Panc1 (cell line): ENCODE results near the gene WDR7. TPM values are rescaled to one million over a fixed set of nuclear protein-coding genes. Genes with fewer than 3 reads are reported as not detected.

Experiments used
- ATAC-seq: fragments of 200-7000 bp; cut with Tn5 transposase; 2 replicates; pipeline ENCODE4 v1.9.1; 2020; ENCODE audit warnings: mild to moderate bottlenecking, moderate library complexity
- BruUV-seq: library from RNA; stranded (reverse); fragments of 400-500 nt; replicated peaks from 2 replicates; lab custom pipeline; 2021; lab: Mats Ljungman, UMichigan
- CTCF ChIA-PET: fragments of 300-600 bp; sonication (Branson Sonifier 250); formaldehyde crosslinking; loops from one replicate; lab custom pipeline; 2022; ENCODE audit warnings: antibody characterized with exemption; lab: Charles Lee
- POLR2A ChIA-PET: fragments of 300-600 bp; sonication (Branson Sonifier 250); formaldehyde crosslinking; loops from one replicate; lab custom pipeline; 2022; ENCODE audit warnings: antibody characterized with exemption; lab: Charles Lee
- DNase-seq: peaks from one replicate; pipeline ENCODE4 v3.0.0-alpha.2; 2010; ENCODE audit warnings: low read depth, low spot score
- H3K27ac ChIP-seq: 2 replicates; pipeline ENCODE4 v1.5.1; 2011; ENCODE audit warnings: mild to moderate bottlenecking, low read length, inconsistent platforms
- H3K27me3 ChIP-seq: fragments of 200-500 bp; sonication (Bioruptor generic); 2 replicates; pipeline ENCODE4 v1.6.0; 2014; ENCODE audit warnings: low read length, inconsistent platforms; ENCODE audit not compliant: control insufficient read depth, insufficient read depth
- H3K36me3 ChIP-seq: fragments of 200-500 bp; sonication (Bioruptor generic); 2 replicates; pipeline ENCODE4 v1.5.1; 2014; ENCODE audit warnings: inconsistent platforms, mild to moderate bottlenecking, low read length, moderate library complexity; ENCODE audit not compliant: control insufficient read depth, insufficient read depth
- H3K4me1 ChIP-seq: 2 replicates; pipeline ENCODE4 v1.5.1; 2011; ENCODE audit warnings: inconsistent platforms, mild to moderate bottlenecking, low read length, moderate library complexity; ENCODE audit not compliant: control insufficient read depth, insufficient read depth
- H3K4me3 ChIP-seq, 2 experiments: 2 replicates each; pipeline ENCODE4 v1.5.1; 2011 to 2012; ENCODE audit warnings: low read depth in 2 of 2, low read length in 2 of 2, mild to moderate bottlenecking in 2 of 2, inconsistent platforms in 1 of 2, moderate library complexity in 1 of 2
- H3K9me3 ChIP-seq: fragments of 200-500 bp; sonication (Bioruptor generic); 2 replicates; pipeline ENCODE4 v1.5.1; 2014; ENCODE audit warnings: low read depth, mild to moderate bottlenecking, inconsistent platforms, low read length, moderate library complexity; ENCODE audit not compliant: control insufficient read depth, insufficient read depth
- CTCF ChIP-seq: fragments of 450-650 bp; IDR thresholded peaks from 2 replicates; pipeline ENCODE4 v1.5.1; 2017; ENCODE audit warnings: mild to moderate bottlenecking
- POLR2AphosphoS5 ChIP-seq: IDR thresholded peaks from 2 replicates; pipeline ENCODE4 v1.6.1; 2012; ENCODE audit warnings: mild to moderate bottlenecking, low read depth, low read length, moderate library complexity
- REST ChIP-seq, 2 experiments: IDR thresholded peaks; 2 replicates each; pipeline ENCODE4 v1.6.1; 2011 to 2012; ENCODE audit warnings: low read depth in 2 of 2, control low read depth in 1 of 2, low read length in 1 of 2, mild to moderate bottlenecking in 1 of 2, moderate library complexity in 1 of 2; ENCODE audit not compliant: insufficient read depth in 1 of 2
- SIN3A ChIP-seq: IDR thresholded peaks from 2 replicates; pipeline ENCODE4 v1.6.1; 2012; ENCODE audit warnings: low read depth, mild to moderate bottlenecking, low read length, moderate library complexity, borderline replicate concordance; ENCODE audit not compliant: insufficient read depth
- TCF7L2 ChIP-seq: IDR thresholded peaks from 2 replicates; pipeline ENCODE4 v1.6.1; 2011; ENCODE audit warnings: mild to moderate bottlenecking, low read depth, low read length, inconsistent platforms
- in situ Hi-C: cut with HindIII; loops from 2 replicates; pipeline ENCODE4 v1.10.0; 2016; ENCODE audit warnings: low sequenced_read_pairs, low pct_unique_long_range_greater_than_20kb
- intact Hi-C: fragments of 100-400 bp; cut with micrococcal nuclease; formaldehyde crosslinking; loops from one replicate; pipeline ENCODE4 v1.10.0; 2022; ENCODE audit not compliant: unreplicated experiment
- total RNA-seq: library from RNA; stranded (reverse); gene quantifications from one replicate; pipeline ENCODE4 v1.2.1, GENCODE V29; 2021; ENCODE audit not compliant: unreplicated experiment

Gene WDR7
- total RNA-seq, 1 experiment from 2014 or later, result 12.3 TPM

DNA sequence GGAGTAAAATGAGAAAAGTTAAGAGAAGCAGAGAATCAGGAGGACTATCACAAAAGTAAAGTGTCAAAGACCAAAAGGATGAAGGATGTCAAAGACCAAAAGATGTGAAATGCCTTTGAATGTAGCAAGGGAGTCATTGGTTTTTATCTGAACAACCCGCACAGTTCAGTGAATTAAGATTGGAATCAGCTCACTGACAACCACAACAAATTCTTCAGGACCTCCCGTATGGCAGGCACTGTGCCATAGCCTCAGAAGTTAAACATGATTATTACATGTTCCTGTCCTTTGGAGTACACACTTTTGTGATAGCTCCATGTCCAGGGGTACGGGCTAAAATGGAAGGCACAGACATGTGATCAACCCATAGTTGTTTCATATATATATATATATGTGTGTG lies 7.8 kb upstream of the WDR7 start:
- intact Hi-C loops (no loop called here), in situ Hi-C loops (no loop called here)
- no peaks in the 10 kb centered on the region for H3K36me3 ChIP-seq
- no peaks in the 10 kb centered on the region for H3K9me3 ChIP-seq
- ATAC-seq (no peak), DNase-seq (no peak)
- ChIA-PET POLR2A (no interaction called here), CTCF (no interaction called here)
- H3K27me3 ChIP-seq, result no peaks in the 10 kb centered on the region
- H3K27ac ChIP-seq, result no peak overlapping the region
- H3K4me1 ChIP-seq, result peaks cover 3% of the 10 kb centered on the region; the same call in 1 of the 2 replicates
- no peak overlapping the region for H3K4me3 ChIP-seq
- BruUV-seq, result no TSS peak
- TF ChIP-seq POLR2AphosphoS5, result no peak
- no peak for TF ChIP-seq REST (IDR thresholded peaks at IDR 0.05; ENCODE audit: insufficient read depth in 1 of 2, low read depth in 2 of 2, low read length in 1 of 2)

DNA sequence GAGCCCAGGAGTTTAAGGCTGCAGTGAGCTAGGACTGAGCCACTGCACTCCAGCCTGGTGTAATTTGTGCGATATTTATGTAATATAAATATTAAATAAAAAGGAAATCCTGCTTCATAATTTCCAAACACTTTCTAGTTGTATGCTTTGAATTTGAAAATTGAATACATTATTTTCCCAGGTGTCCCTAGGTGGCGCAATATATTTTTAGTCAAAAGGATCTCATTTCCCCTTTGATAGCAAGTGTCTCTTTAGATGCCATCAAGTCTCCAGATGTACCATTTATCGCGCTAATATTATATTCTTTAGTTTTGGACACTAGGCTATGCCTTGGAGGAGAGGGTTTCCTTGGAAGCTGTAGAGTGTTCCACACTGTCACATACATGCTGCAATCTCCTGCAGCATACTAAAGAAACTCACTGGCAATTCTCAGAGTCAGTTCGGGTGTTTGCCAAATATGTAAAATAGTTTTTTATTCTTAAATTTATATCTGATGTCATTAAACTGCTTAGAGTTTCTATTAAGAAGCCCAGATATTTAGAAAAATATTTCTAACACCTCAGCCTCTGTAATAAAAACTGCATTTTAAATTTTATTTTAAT lies 5.6 kb upstream of the WDR7 start:
- Histone ChIP-seq H3K27ac (no peak overlapping the region), H3K4me3 (no peak overlapping the region), H3K4me1 (no peaks in the 10 kb centered on the region; the same call in 1 of the 2 replicates), H3K36me3 (no peaks in the 10 kb centered on the region), H3K9me3 (no peaks in the 10 kb centered on the region), H3K27me3 (no peaks in the 10 kb centered on the region)
- no peak for ATAC-seq
- BruUV-seq, result no TSS peak
- DNase-seq, result no peak
- in situ Hi-C loops (no loop called here), intact Hi-C loops (no loop called here)
- TF ChIP-seq TCF7L2 (no peak), CTCF (peak; percentile 68)
- POLR2A ChIA-PET, result no interaction called here
- CTCF ChIA-PET, result no interaction called here

GRCh38 chr18:56647071-56647470 lies 4.1 kb upstream of the WDR7 start:
- H3K4me3 ChIP-seq, result no peak overlapping the region
- no peaks in the 10 kb centered on the region for H3K27me3 ChIP-seq
- H3K36me3 ChIP-seq, result no peaks in the 10 kb centered on the region
- intact Hi-C loops, result no loop called here
- ChIA-PET CTCF (no interaction called here), POLR2A (no interaction called here)
- DNase-seq, result no peak
- TF ChIP-seq POLR2AphosphoS5 (no peak), SIN3A (no peak), REST (IDR thresholded peaks at IDR 0.05; ENCODE audit: insufficient read depth in 1 of 2, low read depth in 2 of 2, low read length in 1 of 2) (no peak), TCF7L2 (no peak), CTCF (no peak)
- in situ Hi-C loops, result no loop called here
- ATAC-seq, result no peak
- H3K27ac ChIP-seq, result no peak overlapping the region
- no TSS peak for BruUV-seq
- H3K4me1 ChIP-seq, result no peaks in the 10 kb centered on the region; the same call in 1 of the 2 replicates
- no peaks in the 10 kb centered on the region for H3K9me3 ChIP-seq
